ENCODE data around the gene HDAC4. TPM values are rescaled to one million over a fixed set of nuclear protein-coding genes. Genes with fewer than 3 reads are reported as not detected.

HDAC4 gene
- polyA plus RNA-seq, 1 experiment: 4.4 TPM

GRCh38 chr2:239443666-239444567 is 43.1 kb upstream of the HDAC4 start:
- CTCF ChIA-PET: interaction anchor here (1.4 kb wide), 1 partner anchor 30 kb away, joined by 3 read pairs; no protein-coding TSS in a partner anchor
- POLR2A ChIA-PET: no interaction called here

DNA sequence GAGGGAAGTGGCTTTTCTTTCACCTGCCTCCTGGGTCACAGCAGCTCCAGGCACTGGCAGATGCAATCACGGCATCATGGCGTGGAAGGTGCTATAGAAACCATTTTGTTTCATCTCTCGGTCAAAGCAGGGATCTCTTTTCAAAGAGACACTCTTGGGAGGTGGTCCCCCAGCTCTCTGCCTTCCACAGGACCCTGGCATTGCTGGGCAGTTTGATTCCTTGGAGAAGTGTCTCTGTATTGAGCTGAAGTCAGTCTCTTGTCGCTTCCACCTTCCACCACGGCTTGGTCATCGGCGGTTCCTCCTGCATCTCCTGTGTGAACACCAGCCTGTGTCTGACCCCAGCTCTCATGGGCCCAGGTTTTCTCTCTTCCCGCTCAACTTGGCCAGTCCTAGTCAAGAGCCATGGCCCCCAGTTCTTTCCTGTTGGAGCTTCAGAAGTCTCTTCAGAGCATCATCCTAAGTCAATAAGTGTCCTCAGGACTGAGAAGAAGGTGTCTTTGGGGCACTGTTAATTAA is 42.3 kb upstream of the HDAC4 start:
- Histone ChIP-seq H3K36me3 (ENCODE audit: control insufficient read depth, insufficient read depth, low read length) (no peaks in the 10 kb centered on the region), H3K27me3 (ENCODE audit: control insufficient read depth, insufficient read depth, low read length) (peaks cover 11% of the 10 kb centered on the region), H3K4me3 (ENCODE audit: low read depth, low read length) (no peak overlapping the region)
- CTCF ChIA-PET: interaction anchor here (1.4 kb wide), 1 partner anchor 30 kb away, joined by 3 read pairs; no protein-coding TSS in a partner anchor
- no peak for DNase-seq (ENCODE audit: low read depth)
- POLR2A ChIA-PET: no interaction called here
- TF ChIP-seq, protein P1, sequence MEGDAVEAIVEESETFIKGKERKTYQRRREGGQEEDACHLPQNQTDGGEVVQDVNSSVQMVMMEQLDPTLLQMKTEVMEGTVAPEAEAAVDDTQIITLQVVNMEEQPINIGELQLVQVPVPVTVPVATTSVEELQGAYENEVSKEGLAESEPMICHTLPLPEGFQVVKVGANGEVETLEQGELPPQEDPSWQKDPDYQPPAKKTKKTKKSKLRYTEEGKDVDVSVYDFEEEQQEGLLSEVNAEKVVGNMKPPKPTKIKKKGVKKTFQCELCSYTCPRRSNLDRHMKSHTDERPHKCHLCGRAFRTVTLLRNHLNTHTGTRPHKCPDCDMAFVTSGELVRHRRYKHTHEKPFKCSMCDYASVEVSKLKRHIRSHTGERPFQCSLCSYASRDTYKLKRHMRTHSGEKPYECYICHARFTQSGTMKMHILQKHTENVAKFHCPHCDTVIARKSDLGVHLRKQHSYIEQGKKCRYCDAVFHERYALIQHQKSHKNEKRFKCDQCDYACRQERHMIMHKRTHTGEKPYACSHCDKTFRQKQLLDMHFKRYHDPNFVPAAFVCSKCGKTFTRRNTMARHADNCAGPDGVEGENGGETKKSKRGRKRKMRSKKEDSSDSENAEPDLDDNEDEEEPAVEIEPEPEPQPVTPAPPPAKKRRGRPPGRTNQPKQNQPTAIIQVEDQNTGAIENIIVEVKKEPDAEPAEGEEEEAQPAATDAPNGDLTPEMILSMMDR (IDR thresholded peaks at IDR 0.05; ENCODE audit: insufficient read depth, low read depth, low read length): no peak

More at GRCh38 chr2:239443666-239444567, 43.1 kb upstream of the HDAC4 start:
- H3K4me3 ChIP-seq (ENCODE audit: low read depth, low read length): no peak overlapping the region
- TF ChIP-seq, protein P1 (IDR thresholded peaks at IDR 0.05; ENCODE audit: insufficient read depth, low read depth, low read length): no peak
- H3K36me3 ChIP-seq (ENCODE audit: control insufficient read depth, insufficient read depth, low read length): no peaks in the 10 kb centered on the region
- no peak for DNase-seq (ENCODE audit: low read depth)
- peaks cover 11% of the 10 kb centered on the region for H3K27me3 ChIP-seq (ENCODE audit: control insufficient read depth, insufficient read depth, low read length)

DNA sequence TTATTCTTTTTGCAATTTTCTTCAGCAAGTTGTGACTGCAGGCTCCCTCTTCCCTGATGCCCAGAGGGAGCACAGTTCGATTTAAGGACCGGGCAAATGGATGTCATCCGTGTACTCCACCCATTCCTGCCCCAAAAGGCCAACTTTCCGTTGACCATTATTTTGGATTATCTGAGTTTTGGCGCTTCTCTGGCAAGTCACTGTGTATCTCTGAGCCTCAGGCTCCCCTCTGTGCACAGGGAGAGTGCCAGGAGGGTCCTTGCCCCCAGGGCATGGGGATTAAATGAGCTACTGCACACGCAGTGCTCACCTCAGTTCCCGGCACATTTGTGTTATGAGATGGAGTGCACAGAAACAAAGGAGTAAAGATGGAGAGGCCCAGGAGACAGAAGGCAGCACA is 41.4 kb upstream of the HDAC4 start:
- H3K27me3 ChIP-seq (ENCODE audit: control insufficient read depth, insufficient read depth, low read length): peaks cover 11% of the 10 kb centered on the region
- no peak overlapping the region for H3K4me3 ChIP-seq (ENCODE audit: low read depth, low read length)
- no peaks in the 10 kb centered on the region for H3K36me3 ChIP-seq (ENCODE audit: control insufficient read depth, insufficient read depth, low read length)
- TF ChIP-seq, protein P1 (IDR thresholded peaks at IDR 0.05; ENCODE audit: insufficient read depth, low read depth, low read length): no peak
- DNase-seq (ENCODE audit: low read depth): no peak
- ChIA-PET POLR2A (no interaction called here), CTCF (no interaction called here)

DNA sequence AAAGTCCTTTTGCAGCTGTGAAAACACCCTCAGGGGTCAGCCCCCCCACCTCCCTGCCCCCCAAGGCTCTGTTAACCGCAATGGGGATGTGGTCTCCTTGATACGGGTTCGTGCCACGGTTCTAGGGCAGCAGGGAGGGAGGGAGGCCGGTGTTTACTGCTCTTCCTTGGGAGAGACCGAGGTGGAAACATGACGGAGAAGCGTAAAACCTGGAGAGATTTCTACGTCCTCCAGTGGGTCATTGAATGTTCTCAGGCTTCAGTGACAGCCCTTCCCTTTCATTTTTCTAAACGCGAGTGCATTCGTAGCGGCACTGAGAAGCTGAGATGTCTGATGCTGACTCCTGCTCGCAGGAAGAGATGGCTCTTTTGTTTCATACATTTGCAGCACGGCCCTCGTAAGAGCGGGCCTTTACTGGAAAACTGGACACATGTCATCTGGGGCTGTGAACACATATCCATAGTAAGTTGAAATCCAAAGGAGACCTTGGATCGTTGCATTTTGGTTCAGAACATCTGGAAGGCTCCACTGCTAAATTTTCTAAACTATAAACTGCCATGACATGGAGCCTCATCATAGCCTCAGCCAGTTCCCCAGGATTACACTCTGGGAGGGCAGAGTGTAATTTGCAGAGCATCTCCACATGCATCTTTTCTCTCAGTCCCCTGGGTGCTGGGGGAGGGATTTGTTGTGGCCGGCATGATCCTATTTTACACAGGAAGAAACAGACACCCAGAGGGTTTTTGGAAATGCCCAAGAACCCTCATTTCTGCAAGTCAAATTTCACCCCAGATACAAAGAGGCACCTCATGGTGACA is 40.6 kb upstream of the HDAC4 start:
- ChIA-PET CTCF (no interaction called here), POLR2A (interaction anchor here (0.6 kb wide), 1 partner anchor 82 kb away, joined by 4 read pairs; no protein-coding TSS in a partner anchor)

More for the DNA sequence above, 40.6 kb upstream of the HDAC4 start:
- H3K4me3 ChIP-seq (ENCODE audit: low read depth, low read length): no peak overlapping the region
- no peak for DNase-seq (ENCODE audit: low read depth)
- TF ChIP-seq, protein P1 (IDR thresholded peaks at IDR 0.05; ENCODE audit: insufficient read depth, low read depth, low read length): no peak
- no peaks in the 10 kb centered on the region for H3K36me3 ChIP-seq (ENCODE audit: control insufficient read depth, insufficient read depth, low read length)
- peaks cover 11% of the 10 kb centered on the region for H3K27me3 ChIP-seq (ENCODE audit: control insufficient read depth, insufficient read depth, low read length)
